Measurements from ENCODE around the gene PARD3.

The PARD3 gene

DNA sequence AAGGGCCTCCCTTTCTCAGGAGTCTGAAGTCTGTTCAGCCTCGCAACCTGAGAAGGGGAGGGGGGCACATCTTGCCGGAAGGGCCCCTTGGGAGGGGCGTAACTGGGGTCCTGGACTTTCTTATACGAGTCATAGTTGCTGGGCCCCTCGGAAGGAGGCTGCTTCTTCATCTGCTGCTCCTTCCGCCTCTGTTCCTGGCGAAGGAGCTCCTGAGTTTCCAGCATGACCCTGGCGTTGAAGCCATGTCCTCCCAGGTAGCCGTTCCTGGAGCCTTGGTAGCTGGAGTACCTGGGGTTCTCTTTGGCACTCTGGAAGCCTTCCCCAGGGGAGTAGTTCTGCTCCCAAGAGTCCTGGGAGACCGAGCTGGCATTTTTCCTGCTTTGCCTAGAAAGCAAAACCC is 703.9 kb downstream of the PARD3 start:
- no peak for DNase-seq

GRCh38 chr10:34109952-34110702 is 705.0 kb downstream of the PARD3 start:
- DNase-seq: no peak

- no peak for DNase-seq
Measured at GRCh38 chr10:34109495-34109894, 705.6 kb downstream of the PARD3 start.

DNA sequence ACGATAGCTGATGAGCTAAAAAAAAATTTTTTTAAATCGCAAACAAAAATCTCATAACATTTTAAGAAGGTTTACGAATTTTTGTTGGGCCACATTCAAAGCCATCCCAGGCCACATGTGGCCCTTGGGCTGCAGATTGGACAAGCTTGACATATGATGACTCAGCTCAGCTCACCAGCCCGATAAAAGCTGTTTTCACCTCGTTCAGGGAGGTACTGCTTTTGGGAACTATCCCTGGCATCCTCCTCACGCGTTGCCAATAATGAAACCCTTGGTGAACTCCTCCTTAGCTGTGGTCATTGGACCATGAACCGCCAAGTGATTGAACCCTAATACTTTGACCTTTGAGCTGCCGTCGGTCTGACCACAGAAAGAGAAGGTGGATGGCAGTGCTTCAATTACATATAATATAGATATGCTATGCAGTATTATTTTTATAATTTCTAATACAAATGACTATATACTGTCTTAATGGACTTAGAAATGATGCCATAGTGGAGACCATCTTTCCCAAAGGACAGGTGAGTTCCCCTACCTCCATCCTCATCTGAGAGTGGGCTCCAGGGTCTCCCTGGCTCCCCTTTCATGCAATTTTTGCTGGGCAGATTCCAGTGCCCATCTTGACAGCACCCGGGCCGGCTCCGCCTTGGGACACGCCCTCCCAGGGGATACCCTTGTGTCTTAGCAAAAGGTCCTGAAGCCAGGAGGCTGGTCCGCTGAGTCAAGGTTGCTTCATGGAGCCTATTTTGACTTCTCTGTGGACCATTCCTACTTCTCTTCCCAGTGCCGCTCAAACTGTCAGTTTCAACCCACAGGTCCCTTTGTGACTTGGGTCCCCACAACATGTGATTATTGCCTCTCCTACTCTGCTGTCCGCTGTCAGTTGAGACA is 707.2 kb downstream of the PARD3 start:
- no peak for DNase-seq

- DNase-seq: no peak
Measured at GRCh38 chr10:34106356-34106885, 708.7 kb downstream of the PARD3 start.

DNA sequence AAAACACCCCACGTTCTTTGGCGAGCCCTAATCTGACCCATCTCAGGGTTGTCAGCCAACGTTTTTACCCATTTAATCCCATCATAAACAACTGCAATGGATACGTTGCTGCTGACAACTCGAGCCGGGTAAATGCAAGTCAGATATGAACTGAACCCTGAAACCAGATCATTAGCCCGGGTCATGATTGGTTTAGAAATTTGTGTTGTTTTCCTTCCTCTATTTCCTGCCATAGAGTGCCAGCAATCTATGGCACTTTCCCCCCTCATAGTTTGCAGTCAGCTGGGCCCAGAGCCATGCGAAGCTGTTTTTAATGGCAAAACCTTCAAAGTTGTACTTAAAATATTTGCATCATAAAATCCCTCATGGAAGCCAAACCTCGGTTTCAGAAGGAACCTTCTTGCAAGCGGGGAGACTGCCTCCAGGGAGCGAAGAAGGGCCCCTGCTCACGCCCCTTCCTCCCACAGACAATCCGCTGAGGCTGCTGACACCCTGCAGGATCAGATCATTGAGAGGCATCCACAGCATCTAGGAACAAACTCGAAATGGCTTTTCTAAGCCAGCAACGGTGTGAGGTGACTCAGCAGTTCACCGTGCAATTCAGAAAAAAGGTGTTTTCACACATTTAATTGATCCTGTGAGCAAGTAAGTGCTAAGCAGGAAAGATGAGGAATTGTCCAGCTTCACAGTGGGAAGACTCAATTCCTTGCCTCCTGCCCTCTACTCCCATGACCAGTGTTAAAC is 710.1 kb downstream of the PARD3 start:
- no peak for DNase-seq

- no peak for DNase-seq
Measured at GRCh38 chr10:34102893-34103506, 712.1 kb downstream of the PARD3 start.

GRCh38 chr10:34102237-34102673 is 712.8 kb downstream of the PARD3 start:
- no peak for DNase-seq

DNA sequence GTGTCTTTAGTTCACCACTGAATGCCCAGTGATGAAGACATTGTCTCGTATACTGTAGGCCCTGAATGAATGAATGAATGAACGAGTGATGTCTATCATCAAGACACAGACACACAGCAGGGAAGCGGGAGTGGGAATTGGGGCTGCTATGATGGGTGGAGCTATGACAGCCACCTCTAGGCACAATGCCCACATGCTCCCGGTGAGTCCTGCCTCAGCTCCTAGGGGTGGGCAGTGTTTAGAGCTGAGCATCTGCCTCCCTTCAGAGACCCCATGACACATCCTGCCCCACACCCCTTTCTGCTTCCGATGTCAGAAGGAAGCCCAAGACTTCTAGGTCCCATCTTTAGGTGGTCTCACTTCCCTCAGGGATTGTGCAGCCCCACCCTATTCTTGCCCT is 714.1 kb downstream of the PARD3 start:
- DNase-seq: no peak

DNA sequence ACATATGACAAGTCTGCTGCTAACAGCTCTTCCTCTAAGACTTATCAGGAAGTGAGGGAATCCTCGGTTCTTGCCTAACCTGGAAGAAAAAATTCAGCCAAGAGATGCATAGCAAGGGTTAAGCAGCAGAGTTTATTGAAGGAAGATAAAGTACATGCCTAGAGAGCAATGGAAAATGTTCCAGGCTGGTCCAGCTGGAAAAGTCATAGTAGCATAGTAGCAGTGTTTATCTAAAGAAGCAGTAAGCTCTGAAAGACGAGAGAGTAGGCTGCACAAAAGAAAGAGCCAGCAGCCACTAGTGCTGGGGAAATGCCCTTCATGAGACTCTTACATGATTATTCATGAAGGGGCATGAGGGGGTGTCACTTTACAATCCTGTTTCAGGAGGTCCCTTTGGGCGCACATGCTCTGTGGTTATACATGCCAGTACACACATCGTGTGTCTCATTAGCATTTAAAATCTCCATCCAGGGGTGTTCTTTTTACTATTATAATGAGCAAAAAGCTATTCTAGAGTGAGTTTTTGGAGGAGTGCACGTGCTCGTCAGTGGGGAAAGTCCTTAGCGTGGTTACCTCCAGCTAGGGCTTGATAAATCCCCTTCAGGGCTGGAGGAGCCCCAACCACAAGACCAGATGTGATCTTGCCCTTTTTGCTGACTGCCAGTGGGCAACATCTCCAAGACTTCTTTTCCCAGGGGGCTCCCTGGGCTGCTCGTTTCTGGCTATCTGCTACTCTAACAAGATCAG is 716.1 kb downstream of the PARD3 start:
- DNase-seq: no peak

DNA sequence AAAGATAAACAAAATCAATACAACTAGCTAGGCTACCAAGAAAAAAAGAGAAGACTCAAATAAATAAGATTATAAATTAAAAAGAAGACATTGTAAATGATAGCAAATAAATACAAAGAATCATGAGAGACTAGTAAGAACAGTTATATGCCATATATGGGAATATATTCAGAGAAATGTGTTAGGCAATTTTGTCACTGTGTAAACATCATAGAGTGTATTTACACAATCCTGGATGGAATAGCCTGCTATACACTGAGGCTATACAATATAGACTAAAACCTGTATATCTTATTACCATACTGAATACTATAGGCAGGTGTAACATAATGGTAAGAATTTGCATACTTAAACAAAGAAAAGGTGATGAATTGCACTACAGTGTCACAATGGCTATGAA is 717.4 kb downstream of the PARD3 start:
- no peak for DNase-seq

DNA sequence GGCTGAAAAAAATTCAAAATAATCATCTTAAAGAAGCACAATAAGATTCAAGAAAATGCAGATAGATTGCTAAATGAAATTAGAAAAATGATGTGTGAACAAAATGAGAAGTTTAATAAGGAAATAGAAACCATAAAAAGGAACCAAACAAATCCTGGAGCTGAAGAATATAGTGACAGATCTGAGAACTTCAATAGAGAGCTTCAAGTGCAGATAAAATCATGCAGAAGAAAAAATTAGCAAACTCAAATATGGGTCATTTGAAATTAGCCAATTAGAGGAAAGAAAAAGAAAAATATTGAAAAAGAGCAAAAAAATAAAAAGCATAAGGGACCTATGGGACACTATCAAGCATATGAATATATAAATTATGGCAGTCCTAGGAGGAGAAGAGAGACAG is 720.1 kb downstream of the PARD3 start:
- no peak for DNase-seq

GRCh38 chr10:34094146-34094696 is 720.9 kb downstream of the PARD3 start:
- DNase-seq: no peak

DNA sequence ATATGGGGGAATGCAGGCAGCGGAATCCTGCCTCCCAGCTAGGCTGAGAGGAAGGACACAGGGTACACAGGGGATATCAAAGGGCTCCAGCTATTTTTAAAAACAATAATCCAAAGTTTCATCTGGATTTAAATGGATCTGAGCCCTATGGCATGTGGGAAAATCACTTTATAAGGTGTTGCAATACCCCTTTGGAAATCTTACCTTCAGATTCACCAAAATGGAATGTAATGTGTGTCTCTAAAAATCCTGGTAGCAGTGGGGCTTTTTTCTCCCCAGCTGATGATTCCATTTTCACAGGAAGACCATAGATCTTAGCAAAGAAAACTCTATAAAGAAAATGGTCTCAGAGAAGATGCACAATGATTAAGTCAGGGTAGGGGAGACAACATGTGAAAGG is 722.2 kb downstream of the PARD3 start:
- DNase-seq: no peak

GRCh38 chr10:34091635-34092195 is 723.4 kb downstream of the PARD3 start:
- DNase-seq: no peak

DNA sequence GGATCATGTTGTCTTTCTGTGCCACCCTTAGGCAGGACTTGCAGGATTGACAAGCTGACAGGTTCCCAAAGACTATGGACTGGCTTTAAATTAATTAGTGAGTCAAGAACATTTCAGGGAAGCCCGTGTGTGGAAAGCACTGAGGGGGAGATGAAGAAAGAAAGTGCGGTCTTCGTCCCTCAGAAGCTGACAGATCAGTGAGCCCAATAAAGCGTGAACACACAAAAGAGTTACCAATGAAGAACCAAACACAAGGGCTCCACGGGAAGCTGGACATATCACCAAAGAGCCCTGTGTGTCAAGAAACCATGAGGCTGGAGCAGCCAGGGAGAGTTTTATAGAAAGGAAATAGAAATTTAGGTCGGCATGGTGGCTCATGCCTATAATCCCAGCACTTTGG is 725.8 kb downstream of the PARD3 start:
- DNase-seq: no peak

GRCh38 chr10:34088208-34088794 is 726.8 kb downstream of the PARD3 start:
- DNase-seq: no peak

GRCh38 chr10:34087095-34087418 is 728.0 kb downstream of the PARD3 start:
- DNase-seq: no peak

- no peak for DNase-seq
Measured at GRCh38 chr10:34083567-34083966, 731.5 kb downstream of the PARD3 start.

GRCh38 chr10:34081948-34082347 is 733.1 kb downstream of the PARD3 start:
- DNase-seq: no peak

DNA sequence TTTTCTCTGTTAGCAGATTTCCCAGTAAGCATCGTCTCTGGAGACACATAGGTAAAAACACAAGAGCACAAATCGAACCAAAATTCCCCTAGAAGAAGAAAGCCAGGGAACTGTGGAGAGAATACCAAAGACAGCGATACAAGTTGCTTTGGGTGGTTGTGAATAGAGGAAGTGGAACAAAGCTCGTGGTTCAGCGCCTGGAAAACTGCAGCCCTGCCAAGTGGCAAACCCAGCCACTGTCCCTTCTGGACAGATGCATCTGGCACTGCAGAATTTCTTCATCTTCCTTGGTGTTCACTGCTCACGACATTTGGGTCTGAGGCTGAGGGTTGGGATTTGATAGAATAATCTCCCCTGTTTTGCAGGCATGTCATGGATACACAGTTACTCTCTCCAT is 733.8 kb downstream of the PARD3 start:
- DNase-seq: no peak

Measured in activated CD4-positive, alpha-beta T cell treated with anti-CD3 and anti-CD28 coated beads for 1 hour (primary cell).